ENCODE measurements around the gene MYO10.

DNA sequence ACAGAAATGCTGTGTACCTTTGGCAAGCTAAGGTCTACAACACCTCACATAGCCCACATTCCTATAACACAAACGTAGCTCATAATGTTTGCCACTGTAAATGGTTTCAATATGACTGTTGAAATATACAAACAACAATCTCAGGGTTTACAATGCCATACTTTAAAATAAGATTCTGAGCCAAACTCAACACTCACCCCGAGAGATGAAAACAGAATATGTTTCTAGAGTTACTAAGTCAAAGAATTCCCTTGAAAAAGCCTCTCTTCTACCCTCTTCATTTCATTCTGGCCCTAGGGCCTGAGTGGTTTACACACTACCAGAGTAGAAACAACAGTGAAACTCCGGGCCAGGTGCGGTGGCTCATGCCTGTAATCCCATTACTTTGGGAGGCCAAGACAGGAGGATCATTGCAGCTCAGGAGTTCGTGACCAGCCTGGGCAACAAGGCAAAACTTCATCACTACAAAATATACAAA, 72.6 kb downstream of the MYO10 start:
- TF ChIP-seq, protein P1, sequence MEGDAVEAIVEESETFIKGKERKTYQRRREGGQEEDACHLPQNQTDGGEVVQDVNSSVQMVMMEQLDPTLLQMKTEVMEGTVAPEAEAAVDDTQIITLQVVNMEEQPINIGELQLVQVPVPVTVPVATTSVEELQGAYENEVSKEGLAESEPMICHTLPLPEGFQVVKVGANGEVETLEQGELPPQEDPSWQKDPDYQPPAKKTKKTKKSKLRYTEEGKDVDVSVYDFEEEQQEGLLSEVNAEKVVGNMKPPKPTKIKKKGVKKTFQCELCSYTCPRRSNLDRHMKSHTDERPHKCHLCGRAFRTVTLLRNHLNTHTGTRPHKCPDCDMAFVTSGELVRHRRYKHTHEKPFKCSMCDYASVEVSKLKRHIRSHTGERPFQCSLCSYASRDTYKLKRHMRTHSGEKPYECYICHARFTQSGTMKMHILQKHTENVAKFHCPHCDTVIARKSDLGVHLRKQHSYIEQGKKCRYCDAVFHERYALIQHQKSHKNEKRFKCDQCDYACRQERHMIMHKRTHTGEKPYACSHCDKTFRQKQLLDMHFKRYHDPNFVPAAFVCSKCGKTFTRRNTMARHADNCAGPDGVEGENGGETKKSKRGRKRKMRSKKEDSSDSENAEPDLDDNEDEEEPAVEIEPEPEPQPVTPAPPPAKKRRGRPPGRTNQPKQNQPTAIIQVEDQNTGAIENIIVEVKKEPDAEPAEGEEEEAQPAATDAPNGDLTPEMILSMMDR (IDR thresholded peaks at IDR 0.05; ENCODE audit: insufficient read depth, low read depth, low read length) = no peak
- no peak for TF ChIP-seq EZH2 (IDR thresholded peaks at IDR 0.05; ENCODE audit: insufficient read depth, low read length)
